ENCODE measurements around the gene ZIM2.

Gene ZIM2

DNA sequence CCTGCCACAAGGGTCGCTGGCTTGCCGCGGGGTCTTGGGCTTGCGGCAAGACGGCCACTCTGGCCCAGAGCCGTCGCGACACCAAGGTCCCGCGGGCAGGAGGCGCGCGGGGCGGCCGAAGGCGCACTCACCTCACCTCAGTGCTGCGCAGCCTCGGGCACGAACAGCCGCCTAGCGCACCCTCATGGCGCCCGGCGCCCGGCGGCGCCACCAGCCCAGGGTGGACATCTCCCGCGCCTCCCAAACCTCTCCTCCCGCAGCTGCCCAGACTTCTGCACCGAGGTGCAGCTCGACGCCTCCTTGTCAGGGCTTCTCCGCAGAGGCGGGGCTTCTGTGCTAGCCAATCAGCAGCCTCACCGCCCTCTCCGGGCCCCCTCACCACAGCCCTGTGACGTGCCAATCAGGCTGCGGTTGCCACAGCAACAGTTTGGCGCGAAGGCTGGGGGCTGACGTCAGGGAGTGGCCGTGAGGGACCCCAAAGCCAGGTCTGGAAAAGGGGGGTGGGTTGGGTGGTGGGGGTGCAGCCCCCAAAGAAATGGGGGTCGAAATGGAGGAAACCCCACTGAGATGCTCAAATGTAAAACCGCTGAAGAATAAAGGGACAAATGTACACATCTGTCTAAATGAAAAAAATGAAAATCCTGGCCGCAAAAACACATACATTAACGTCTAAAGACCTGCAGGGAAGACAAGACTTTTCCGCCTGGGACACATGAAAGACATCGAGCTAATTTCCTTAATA lies at the start of gene ZIM2, which contains the start of gene PEG3:
Gene ZIM2, minus strand, starts transcription at position 276 of the 742 bp plus-strand sequence. CDS start 16,449 bp downstream, outside the sequence.
Gene PEG3, minus strand, starts transcription at position 276 of the 742 bp plus-strand sequence. CDS start 16,071 bp downstream, outside the sequence.
- TF ChIP-seq, protein P1, sequence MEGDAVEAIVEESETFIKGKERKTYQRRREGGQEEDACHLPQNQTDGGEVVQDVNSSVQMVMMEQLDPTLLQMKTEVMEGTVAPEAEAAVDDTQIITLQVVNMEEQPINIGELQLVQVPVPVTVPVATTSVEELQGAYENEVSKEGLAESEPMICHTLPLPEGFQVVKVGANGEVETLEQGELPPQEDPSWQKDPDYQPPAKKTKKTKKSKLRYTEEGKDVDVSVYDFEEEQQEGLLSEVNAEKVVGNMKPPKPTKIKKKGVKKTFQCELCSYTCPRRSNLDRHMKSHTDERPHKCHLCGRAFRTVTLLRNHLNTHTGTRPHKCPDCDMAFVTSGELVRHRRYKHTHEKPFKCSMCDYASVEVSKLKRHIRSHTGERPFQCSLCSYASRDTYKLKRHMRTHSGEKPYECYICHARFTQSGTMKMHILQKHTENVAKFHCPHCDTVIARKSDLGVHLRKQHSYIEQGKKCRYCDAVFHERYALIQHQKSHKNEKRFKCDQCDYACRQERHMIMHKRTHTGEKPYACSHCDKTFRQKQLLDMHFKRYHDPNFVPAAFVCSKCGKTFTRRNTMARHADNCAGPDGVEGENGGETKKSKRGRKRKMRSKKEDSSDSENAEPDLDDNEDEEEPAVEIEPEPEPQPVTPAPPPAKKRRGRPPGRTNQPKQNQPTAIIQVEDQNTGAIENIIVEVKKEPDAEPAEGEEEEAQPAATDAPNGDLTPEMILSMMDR (IDR thresholded peaks at IDR 0.05; ENCODE audit: low read length, missing control alignments): no peak
- peak; percentile 1 for DNase-seq (ENCODE audit: low read depth)
- no peak within 1 kb of the TSS for H3K4me3 ChIP-seq (replicated peaks; ENCODE audit: low read depth, low read length)

GRCh38 chr19:56885173-56885985 lies 44.9 kb upstream of the ZIM2 start:
- TF ChIP-seq, protein P1 (IDR thresholded peaks at IDR 0.05; ENCODE audit: low read length, missing control alignments): no peak
- no peak overlapping the region for H3K4me3 ChIP-seq (replicated peaks; ENCODE audit: low read depth, low read length)
- DNase-seq (ENCODE audit: low read depth): no peak

DNA sequence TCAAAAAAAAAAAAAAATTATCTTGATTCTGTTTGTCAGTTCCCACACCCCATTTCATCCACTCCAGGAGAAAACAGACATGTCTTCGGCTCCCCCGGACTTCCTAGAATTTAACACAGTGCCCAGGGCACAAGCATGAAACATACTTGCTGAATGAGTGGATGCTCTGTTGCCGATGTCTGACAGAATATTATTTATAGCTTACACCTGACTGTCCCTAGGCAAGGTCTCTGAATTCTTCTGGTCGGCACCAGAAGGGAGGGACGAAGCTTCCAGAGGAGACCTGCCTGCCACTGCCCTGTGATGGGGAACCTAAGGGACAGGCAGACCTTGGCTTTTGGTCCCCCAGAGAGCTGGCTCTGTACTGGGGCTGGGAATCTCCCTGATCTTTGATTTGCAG lies 43.9 kb upstream of the ZIM2 start:
- TF ChIP-seq, protein P1 (IDR thresholded peaks at IDR 0.05; ENCODE audit: low read length, missing control alignments): no peak
- no peak overlapping the region for H3K4me3 ChIP-seq (replicated peaks; ENCODE audit: low read depth, low read length)
- no peak for DNase-seq (ENCODE audit: low read depth)

- H3K4me3 ChIP-seq (replicated peaks; ENCODE audit: low read depth, low read length): no peak overlapping the region
- DNase-seq (ENCODE audit: low read depth): no peak
- TF ChIP-seq, protein P1 (IDR thresholded peaks at IDR 0.05; ENCODE audit: low read length, missing control alignments): no peak
Observed at GRCh38 chr19:56880592-56881190, 40.2 kb upstream of the ZIM2 start.

DNA sequence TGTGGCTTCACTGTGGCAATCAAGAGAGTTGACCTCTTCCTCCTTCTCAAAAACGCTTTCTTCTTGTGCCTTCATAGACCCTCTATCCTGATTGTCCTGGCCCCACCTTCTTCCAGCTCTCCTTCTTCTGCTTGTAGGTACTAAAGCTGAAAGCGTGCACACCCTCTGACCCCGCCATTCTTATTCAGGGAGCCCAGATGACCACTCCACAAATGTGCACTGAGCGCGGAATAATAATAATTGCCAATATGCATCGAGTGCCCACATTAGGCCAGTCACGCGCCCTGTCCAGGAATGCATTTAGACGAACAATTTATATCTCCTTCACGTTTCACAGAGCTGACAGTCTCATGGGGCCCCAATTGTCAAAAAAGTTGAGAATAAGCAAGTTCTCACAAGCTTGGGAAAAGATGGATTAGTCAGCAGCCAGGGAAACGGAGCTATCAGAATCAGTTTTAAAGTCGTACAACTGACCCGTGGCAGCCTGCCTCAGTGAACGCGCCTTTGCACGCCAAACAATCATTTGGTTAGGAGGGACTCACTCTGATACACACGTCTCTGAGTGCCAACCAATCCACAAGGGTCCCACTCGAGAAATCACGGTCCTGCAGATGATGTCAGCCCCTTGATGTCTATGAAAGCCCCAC lies 36.7 kb upstream of the ZIM2 start:
- TF ChIP-seq, protein P1 (IDR thresholded peaks at IDR 0.05; ENCODE audit: low read length, missing control alignments): no peak
- H3K4me3 ChIP-seq (replicated peaks; ENCODE audit: low read depth, low read length): no peak overlapping the region
- no peak for DNase-seq (ENCODE audit: low read depth)

GRCh38 chr19:56875717-56876116 lies 35.2 kb upstream of the ZIM2 start:
- H3K4me3 ChIP-seq (replicated peaks; ENCODE audit: low read depth, low read length): no peak overlapping the region
- TF ChIP-seq, protein P1 (IDR thresholded peaks at IDR 0.05; ENCODE audit: low read length, missing control alignments): no peak
- DNase-seq (ENCODE audit: low read depth): no peak

All from fibroblast of pulmonary artery (primary cell).